ENCODE data around the gene ATOH8. TPM values are rescaled to one million over a fixed set of nuclear protein-coding genes. Genes with fewer than 3 reads are reported as not detected.

Gene ATOH8
- total RNA-seq, 2 experiments from 2014 or later: not detected

DNA sequence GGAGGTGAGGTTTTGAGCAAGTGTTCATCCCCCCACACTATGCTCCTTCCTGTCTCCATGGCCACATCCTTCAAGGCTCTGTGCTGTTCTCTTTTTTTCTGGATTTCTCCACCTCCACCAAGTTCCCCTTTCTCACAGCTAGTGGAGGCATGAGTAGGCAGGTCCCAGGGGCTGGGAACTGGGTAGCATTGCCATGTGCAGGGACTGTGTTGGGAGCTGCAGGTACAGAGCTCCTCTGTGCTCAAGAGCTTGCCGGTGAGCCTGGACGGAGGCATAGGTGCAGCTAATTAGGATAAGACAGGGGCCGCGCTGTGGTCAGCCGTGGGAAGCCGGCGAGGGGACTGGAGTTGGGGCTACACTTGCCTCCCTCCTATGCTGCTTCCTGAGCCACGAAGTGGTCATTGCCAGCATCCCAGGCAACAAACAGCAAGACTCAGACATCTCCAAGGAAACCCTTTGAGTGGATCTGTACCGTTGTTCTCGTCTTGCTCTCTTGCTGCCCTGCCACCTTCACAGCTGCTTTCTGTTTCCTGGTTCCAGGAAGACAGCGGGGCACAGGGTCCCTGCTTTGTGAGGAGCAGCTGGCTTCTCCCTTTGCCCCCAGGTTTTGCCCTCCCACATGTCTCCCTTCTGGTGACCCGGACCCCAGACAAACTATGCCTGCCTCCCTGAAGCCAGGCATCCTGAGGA lies 36.9 kb downstream of the ATOH8 start:
- Histone ChIP-seq H3K27me3 (ENCODE audit: control insufficient read depth in 1 of 2, insufficient read depth in 2 of 2, low read length in 2 of 2) (peaks cover 0 to 6% of the 10 kb centered on the region in 2 experiments), H3K4me3 (ENCODE audit: low read length) (no peak overlapping the region), H3K4me1 (ENCODE audit: insufficient read depth, low read length) (no peaks in the 10 kb centered on the region), H3K36me3 (ENCODE audit: insufficient read depth, low read length) (no peaks in the 10 kb centered on the region), H3K9me3 (ENCODE audit: control insufficient read depth in 1 of 2, insufficient read depth in 1 of 2, low read length in 2 of 2) (no peaks in the 10 kb centered on the region), H3K27ac (ENCODE audit: low read depth in 1 of 2, low read length in 2 of 2) (no peak overlapping the region)
- intact Hi-C loops (cut with DNase I, micrococcal nuclease): no loop called here
- no peak for DNase-seq
- Mint-ChIP-seq H3K4me3 (no peak overlapping the region), H3K4me1 (ENCODE audit: low read depth) (no peaks in the 10 kb centered on the region), H3K36me3 (ENCODE audit: low read depth) (no peaks in the 10 kb centered on the region), H3K9me3 (no peaks in the 10 kb centered on the region), H3K27ac (no peak overlapping the region), H3K27me3 (peaks cover 12% of the 10 kb centered on the region)
- CTCF ChIA-PET: no interaction called here
- no peak for ATAC-seq (ENCODE audit: poor library complexity)
- POLR2A ChIA-PET: no interaction called here
- TF ChIP-seq, protein P1, sequence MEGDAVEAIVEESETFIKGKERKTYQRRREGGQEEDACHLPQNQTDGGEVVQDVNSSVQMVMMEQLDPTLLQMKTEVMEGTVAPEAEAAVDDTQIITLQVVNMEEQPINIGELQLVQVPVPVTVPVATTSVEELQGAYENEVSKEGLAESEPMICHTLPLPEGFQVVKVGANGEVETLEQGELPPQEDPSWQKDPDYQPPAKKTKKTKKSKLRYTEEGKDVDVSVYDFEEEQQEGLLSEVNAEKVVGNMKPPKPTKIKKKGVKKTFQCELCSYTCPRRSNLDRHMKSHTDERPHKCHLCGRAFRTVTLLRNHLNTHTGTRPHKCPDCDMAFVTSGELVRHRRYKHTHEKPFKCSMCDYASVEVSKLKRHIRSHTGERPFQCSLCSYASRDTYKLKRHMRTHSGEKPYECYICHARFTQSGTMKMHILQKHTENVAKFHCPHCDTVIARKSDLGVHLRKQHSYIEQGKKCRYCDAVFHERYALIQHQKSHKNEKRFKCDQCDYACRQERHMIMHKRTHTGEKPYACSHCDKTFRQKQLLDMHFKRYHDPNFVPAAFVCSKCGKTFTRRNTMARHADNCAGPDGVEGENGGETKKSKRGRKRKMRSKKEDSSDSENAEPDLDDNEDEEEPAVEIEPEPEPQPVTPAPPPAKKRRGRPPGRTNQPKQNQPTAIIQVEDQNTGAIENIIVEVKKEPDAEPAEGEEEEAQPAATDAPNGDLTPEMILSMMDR (IDR thresholded peaks at IDR 0.05): no peak

DNA sequence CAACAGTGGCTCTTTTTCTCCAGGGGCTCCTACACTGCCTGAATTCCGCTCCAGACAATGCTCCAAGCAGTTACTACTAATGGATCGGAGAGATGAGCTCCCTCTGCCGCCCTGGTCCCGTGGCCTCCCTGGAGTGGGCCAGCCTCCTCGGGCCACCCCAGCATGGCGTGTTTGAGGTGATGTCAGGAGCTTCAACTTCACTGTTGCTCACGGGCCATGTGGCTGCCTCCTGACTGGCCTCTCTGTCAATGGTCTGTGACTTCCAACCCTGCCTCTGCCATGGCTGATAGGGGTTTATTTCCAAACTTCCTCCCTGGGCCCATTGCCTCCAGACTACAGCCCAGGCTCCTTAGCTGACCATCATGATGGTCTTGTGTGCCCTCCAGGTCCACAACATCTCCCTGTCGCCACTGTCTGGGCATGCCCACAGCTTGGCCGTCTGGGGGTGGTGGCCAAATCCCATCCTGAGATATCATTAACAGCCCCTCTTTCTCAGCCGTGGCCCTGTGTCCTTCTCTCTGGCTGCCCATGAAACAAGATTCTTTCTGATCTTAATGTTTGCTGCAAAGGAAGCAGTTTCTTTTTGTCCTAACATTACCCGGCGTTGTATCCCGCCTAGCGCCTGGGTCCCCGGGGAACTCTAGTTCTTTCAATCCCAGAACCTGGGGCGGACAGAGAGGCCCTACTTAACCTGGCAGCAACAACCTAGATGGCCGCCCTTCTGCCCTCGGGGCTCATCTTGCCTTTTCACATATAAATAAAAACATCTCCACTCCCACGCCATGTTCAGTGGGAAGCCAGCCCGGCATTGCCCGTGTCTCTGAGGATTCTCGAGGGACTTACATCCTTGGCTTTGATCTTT lies 38.1 kb downstream of the ATOH8 start:
- H3K4me3 Mint-ChIP-seq: no peak overlapping the region
- peaks cover 8% of the 10 kb centered on the region for H3K27me3 Mint-ChIP-seq
- ATAC-seq (ENCODE audit: poor library complexity): no peak
- H3K9me3 Mint-ChIP-seq: no peaks in the 10 kb centered on the region
- H3K27ac Mint-ChIP-seq: no peak overlapping the region
- ChIA-PET POLR2A (no interaction called here), CTCF (no interaction called here)
- Histone ChIP-seq H3K36me3 (ENCODE audit: insufficient read depth, low read length) (no peaks in the 10 kb centered on the region), H3K9me3 (ENCODE audit: control insufficient read depth in 1 of 2, insufficient read depth in 1 of 2, low read length in 2 of 2) (no peaks in the 10 kb centered on the region), H3K4me3 (ENCODE audit: low read length) (no peak overlapping the region), H3K4me1 (ENCODE audit: insufficient read depth, low read length) (no peaks in the 10 kb centered on the region), H3K27me3 (ENCODE audit: control insufficient read depth in 1 of 2, insufficient read depth in 2 of 2, low read length in 2 of 2) (peaks cover 0 to 5% of the 10 kb centered on the region in 2 experiments), H3K27ac (ENCODE audit: low read depth in 1 of 2, low read length in 2 of 2) (no peak overlapping the region)
- no peak for DNase-seq
- no peaks in the 10 kb centered on the region for H3K4me1 Mint-ChIP-seq (ENCODE audit: low read depth)
- H3K36me3 Mint-ChIP-seq (ENCODE audit: low read depth): no peaks in the 10 kb centered on the region
- intact Hi-C loops (cut with DNase I, micrococcal nuclease): no loop called here
- TF ChIP-seq, protein P1 (IDR thresholded peaks at IDR 0.05): no peak

DNA sequence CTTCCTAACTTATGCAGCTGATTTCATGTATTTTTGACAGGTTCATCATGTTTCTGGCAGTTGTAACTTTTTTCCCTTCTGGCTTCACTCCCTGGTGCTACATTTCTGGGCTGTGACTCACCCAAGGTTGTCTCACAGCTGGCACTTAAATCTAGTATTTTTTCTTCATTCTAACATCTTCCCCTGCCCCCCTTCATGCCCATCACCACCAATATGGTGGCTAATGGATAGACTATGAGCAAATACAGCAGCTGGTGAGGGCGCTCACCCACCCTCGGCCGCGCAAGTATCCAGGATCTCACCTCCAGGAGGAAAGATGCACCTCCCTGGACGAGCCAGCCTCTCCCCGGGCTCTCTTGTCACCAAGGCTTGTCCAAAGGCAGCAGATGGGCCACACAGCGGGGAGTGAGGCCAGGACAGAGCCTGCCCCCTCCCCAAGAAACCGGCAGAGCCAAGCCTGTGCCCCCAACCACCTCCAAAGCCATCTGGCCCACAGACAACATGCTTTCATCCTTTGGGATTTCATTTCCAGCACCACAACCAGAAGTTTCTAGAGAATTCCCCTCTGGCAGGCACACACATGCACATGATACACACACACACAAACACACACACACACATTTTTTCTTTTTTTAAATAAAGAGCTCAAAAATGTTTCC lies 39.1 kb downstream of the ATOH8 start:
- H3K27ac ChIP-seq (ENCODE audit: low read depth in 1 of 2, low read length in 2 of 2): no peak overlapping the region
- Mint-ChIP-seq H3K27me3 (peaks cover 15% of the 10 kb centered on the region), H3K9me3 (no peaks in the 10 kb centered on the region), H3K4me1 (ENCODE audit: low read depth) (no peaks in the 10 kb centered on the region), H3K4me3 (no peak overlapping the region), H3K27ac (no peak overlapping the region), H3K36me3 (ENCODE audit: low read depth) (no peaks in the 10 kb centered on the region)
- H3K9me3 ChIP-seq (ENCODE audit: control insufficient read depth in 1 of 2, insufficient read depth in 1 of 2, low read length in 2 of 2): no peaks in the 10 kb centered on the region
- ChIA-PET CTCF (no interaction called here), POLR2A (no interaction called here)
- H3K4me3 ChIP-seq (ENCODE audit: low read length): no peak overlapping the region
- H3K36me3 ChIP-seq (ENCODE audit: insufficient read depth, low read length): no peaks in the 10 kb centered on the region
- no peaks in the 10 kb centered on the region for H3K4me1 ChIP-seq (ENCODE audit: insufficient read depth, low read length)
- DNase-seq: no peak
- TF ChIP-seq, protein P1 (IDR thresholded peaks at IDR 0.05): no peak
- H3K27me3 ChIP-seq (ENCODE audit: control insufficient read depth in 1 of 2, insufficient read depth in 2 of 2, low read length in 2 of 2): peaks cover 0 to 2% of the 10 kb centered on the region in 2 experiments
- no peak for ATAC-seq (ENCODE audit: poor library complexity)
- intact Hi-C loops (cut with DNase I, micrococcal nuclease): no loop called here
